HG03064 (cell line): Measurements from ENCODE around the gene NMT1.

ENCODE experiments used
- ATAC-seq: cut with Tn5 transposase; IDR thresholded peaks from one replicate; pipeline ENCODE4 v1.9.1; 2021; ENCODE audit warnings: low read depth; ENCODE audit not compliant: unreplicated experiment

Gene NMT1

GRCh38 chr17:45060797-45061605 is at the start of gene NMT1:
NMT1 (plus strand) TSS chr17:45061317; CDS start chr17:45061330, 13 bp downstream.
- peak; percentile 67 for ATAC-seq

- no peak for ATAC-seq
These were observed 49.4 kb upstream of the NMT1 start for GRCh38 chr17:45011767-45012166.

- no peak for ATAC-seq
These were observed 47.8 kb upstream of the NMT1 start for GRCh38 chr17:45013021-45013997.

DNA sequence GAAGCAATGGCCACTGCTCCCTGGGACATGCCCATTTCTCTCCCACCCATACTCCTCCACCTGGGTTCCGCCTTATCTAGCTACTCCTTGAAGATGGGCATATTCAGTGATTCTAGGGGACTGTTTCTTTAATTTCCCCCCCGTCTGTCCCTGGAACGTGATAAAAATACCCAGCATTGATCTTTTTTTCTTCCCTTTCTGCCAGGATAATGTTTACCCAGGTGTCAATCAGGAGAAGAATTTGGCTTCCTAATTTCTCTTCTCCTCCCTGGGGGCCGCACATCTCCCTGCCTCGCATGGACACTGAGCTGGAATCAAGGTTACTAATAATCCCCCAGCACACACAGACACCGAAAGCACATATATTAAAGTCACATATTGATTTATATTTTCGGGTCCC is 44.9 kb upstream of the NMT1 start:
- ATAC-seq: no peak

DNA sequence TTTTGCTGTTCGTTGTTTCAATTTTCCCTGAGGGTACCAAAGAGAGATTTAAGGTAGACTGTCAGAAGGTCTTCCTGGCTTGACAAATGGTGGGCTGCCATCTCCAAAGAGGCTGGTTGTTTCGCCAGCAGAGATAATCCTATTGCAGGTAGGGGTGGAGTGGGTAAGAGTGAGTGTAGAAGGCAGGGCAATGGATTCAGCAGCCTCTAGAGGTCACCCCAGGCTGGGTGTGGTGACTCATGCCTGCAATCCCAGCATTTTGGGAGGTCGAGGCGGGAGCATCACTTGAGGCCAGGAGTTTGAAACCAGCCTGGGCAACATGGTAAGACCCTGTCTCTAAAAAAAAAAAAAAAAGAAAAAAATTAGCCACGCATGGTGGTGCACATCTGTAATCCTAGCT is 44.3 kb upstream of the NMT1 start:
- ATAC-seq: no peak

DNA sequence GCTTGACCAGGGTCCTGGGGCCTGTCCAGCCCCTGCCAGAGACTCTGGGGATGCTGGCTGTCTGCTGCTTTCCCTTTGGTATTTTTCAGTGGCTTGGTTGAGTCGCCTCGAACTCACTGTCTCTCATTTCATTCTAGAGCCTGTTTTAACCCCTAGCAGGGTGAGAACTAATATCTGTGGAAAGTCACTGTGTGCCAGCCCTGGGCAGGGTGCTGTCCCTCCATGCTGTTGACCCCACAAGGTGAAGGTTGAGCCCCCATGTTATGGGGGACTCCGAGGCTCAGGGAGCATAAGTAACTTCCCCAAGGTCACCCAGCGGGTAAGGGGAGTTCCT is 42.6 kb upstream of the NMT1 start:
- ATAC-seq: no peak

DNA sequence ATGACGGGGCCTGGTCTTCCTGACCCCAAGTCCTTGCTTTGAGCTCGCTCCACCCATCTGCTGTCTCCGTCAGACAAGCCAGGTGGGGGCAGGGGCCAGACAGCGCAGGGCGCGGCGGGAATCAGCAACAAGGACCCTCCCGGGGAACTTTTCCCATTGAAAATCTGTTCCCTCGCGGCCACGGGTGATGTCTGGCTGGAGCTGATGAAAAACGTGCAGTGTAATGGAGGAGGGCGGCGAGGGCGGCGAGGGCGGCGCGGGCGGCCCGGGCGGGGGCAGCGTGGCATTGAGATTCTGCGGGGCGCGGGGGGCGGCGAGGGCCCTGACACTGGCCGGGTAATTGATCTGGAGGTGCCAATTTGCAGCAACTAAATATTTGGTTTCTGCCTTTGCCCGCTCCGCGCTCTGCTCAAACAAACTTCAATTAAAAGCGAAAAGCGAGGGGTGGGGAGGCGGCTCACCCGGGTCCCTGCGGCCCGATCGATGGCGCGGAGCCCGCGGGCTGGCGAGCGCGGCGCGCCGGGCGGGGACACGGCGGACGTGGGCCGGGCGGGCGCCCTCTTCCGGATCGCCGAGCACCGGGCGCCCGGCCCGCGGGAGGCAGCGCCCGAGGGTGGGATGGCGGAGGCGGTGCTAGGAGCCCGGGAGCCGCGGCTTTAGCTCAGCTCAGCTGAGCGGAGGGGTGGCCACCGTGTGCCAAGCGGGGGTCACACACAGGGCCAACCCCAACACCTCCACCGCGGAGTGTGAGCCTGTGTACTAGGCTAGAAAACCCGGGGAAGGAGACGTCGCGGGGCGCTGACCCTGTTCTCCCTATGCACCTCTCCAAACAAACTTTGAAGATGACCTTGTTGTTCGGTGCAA is 42.0 kb upstream of the NMT1 start:
- ATAC-seq: no peak

DNA sequence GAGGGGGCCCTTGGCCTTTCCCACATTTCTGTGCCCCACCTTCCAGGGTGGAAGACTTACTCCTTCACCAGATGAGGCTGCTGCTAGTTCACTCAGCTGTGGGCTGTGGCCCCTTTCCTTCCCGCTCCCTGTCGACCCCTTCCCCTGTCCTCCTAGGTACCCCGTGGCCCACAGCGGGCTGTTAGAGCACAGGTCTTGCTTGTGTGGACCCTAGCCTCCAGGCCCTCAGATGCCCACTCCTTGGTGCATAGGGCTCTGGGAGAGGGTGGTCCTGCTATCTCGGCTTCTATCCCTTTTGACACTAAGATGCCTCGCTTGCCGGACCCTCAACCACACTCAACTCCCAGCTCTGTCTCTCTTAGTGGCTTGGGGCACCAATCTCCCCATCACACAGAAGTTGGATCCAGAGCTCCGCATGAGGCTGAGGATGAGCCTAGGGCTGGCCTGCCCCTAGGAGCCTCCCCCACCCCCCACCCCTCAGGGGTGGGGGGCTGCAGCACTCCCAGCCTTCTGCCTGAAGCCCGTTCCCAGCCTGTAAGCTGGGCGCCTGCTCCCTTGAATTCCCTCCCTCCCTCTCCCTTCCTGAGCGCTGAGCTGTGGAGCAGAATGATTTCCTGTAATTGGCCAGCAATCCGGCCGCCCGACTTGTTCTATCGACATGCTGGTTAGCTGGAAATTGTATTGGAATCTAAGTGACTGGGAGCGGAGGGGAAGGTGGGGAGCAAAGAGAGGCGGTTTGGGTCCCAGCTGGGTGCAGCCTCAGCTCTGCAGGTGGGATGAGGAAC is 40.6 kb upstream of the NMT1 start:
- no peak for ATAC-seq

DNA sequence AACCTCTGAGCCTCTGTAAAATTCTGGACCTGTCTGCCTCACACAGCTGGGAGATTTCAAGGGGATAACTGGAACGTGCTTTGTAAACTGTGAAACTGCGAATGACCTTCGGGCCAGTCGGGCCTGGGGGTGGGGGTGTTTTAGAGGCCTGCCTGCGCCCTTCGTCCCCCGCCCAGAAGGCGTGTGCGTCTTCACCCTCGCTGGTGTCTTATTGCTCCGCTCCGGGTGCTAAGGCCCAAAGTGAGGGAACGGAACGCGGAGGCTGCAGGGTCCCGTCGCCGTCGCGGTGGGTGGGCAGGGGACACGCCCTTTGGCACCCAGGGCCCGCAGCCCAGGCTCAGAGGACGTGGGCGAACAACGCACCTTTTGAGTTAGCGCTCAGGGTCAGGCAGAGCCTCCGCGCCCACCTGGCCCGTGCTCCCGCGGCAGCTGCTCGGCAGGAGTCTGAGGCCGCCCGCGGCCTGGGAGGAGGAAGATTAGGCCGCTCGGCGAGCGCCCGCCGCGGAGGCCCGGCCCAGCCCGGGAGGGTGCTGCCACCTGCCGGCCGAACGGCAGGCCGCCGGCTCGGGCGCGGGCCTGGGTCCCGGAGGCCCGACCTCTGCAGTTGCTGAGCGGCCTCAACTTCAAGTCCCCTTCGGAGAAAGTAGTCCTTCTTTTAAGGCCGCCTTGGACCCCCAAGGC is 39.4 kb upstream of the NMT1 start:
- ATAC-seq: no peak

DNA sequence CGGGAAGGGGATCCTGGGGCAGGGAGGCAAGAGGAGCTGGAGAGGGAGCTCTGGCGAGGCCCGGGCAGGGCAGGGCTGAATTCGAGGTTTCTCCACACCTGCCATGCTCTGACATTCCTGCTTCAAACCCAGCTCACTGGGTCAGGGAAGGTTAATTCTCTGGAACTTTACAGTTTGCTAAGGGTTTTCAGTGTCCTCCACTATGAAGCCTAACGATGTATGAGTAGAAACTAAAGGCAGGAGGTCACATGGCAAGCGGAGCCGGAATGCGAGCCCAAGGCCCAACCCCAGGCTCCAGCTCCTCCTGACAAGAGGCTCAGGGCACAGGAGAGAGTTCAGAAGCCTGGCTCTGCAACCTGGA is 38.8 kb upstream of the NMT1 start:
- ATAC-seq: no peak

DNA sequence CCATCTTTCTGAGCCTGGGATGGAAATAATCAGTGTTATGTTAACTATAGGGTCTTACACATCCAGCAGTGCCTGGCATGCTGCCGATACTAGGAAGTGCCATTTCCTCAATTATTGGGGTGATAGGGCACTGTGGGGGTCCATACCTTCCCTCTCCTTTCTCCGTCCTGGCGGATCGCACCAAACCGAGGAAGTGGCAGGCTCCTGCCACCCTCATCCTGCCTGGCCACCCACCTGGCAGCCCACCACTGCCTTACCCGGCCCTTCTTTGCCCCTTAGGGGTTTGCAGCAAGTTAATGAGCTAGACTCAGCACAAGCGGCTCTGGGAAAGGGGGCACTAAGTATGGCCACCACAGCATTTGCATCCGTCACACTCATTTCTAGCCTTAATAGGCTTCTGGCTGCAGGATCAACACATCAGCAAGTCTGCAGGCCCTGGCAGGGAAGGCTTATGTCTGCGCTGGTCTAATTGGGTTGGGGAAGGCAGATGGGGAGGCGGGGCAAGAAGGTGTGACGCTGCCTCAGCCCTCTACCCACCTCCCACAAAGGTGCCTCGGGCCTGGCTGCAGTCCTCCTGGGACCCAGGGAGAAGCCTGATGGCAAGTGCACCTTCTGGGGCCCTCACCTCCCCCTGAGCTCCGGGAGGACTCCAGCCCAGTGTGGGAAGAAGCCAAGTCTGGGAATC is 38.3 kb upstream of the NMT1 start:
- no peak for ATAC-seq

DNA sequence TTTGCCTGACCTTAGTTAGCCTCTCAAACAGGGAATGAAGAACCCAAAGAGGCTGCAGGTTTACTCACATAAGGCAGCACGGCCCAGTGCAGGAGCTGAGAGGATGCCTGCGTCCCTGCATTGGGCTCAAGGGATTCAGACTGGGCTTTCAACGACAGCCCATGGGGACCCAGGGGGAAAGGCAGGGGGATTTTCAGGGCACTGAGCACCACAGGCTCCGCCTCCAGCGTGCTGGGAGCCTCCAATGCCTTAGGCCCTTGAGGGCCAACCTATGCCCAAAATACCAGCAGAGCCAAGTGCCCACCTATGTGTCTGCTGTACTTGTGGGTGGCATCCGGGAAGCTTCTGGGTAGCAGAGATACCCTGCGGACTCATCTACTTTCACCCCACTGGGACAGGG is 32.0 kb upstream of the NMT1 start:
- no peak for ATAC-seq

- no peak for ATAC-seq
These were observed 31.2 kb upstream of the NMT1 start for GRCh38 chr17:45029758-45030423.

- no peak for ATAC-seq
These were observed 30.4 kb upstream of the NMT1 start for GRCh38 chr17:45030733-45031132.

- no peak for ATAC-seq
These were observed 29.6 kb upstream of the NMT1 start for GRCh38 chr17:45031231-45032173.

- no peak for ATAC-seq
These were observed 29.0 kb upstream of the NMT1 start for GRCh38 chr17:45032174-45032541.

GRCh38 chr17:45034599-45034998 is 26.5 kb upstream of the NMT1 start:
- ATAC-seq: no peak
